ENCODE results near the gene CENPP.

DNA sequence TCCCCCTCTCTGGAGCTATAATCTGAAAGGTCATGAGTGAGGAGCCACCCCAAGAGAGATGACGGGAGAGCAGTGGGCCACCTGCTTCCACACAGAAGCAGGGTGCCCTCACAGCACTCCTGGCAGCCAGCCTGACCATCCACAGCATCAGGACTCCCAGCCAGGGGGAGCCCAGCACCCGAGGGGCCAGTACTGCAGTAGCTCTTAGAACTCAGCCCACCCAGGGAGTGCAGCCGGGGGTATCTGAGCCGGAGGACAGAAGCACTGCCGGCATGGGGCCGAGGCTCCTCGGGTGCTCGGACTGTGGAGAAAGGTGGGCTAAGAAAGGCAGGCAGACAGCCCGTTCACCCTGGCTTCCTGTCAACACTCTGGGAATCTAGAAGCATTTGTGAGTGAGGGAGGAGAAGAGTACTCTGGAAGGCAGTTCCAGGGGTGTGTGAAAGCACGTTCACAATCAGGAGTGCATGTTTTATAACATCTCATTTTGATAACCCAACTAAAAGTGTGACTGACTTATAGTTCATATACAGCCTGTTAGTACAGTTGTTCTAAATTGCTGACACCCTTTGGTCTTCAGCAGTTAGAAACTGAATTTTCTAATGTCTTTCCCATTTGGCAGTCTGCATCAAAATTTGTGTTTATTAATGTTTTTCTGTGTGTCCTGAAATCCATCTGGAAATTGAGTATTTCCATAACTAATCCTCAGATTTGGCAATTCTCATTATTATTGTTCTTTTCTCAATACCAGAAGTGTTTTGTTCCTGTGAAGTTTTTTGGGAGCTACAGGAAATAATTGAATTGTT is 182.5 kb downstream of the CENPP start:
- TF ChIP-seq, protein P1, sequence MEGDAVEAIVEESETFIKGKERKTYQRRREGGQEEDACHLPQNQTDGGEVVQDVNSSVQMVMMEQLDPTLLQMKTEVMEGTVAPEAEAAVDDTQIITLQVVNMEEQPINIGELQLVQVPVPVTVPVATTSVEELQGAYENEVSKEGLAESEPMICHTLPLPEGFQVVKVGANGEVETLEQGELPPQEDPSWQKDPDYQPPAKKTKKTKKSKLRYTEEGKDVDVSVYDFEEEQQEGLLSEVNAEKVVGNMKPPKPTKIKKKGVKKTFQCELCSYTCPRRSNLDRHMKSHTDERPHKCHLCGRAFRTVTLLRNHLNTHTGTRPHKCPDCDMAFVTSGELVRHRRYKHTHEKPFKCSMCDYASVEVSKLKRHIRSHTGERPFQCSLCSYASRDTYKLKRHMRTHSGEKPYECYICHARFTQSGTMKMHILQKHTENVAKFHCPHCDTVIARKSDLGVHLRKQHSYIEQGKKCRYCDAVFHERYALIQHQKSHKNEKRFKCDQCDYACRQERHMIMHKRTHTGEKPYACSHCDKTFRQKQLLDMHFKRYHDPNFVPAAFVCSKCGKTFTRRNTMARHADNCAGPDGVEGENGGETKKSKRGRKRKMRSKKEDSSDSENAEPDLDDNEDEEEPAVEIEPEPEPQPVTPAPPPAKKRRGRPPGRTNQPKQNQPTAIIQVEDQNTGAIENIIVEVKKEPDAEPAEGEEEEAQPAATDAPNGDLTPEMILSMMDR (IDR thresholded peaks at IDR 0.05), result no peak
- TF ChIP-seq POLR2A (IDR thresholded peaks at IDR 0.05) (no peak), POLR2AphosphoS5 (IDR thresholded peaks at IDR 0.05) (no peak)

Data from transverse colon (tissue), 4 donors.